ENCODE results near the gene COL5A2. TPM values are rescaled to one million over a fixed set of nuclear protein-coding genes. Genes with fewer than 3 reads are reported as not detected.

Gene COL5A2
- total RNA-seq, 2 donors from 2014 or later, result 61.1 to 123 TPM

GRCh38 chr2:189118386-189118785, 61.2 kb downstream of the COL5A2 start:
- intact Hi-C loops (cut with DNase I), result no loop called here
- DNase-seq (ENCODE audit: low spot score), result no peak

- DNase-seq (ENCODE audit: low spot score), result no peak
- intact Hi-C loops (cut with DNase I), result no loop called here
Observed at GRCh38 chr2:189116979-189117378, 62.6 kb downstream of the COL5A2 start.

GRCh38 chr2:189116087-189116486, 63.5 kb downstream of the COL5A2 start:
- intact Hi-C loops (cut with DNase I), result no loop called here
- DNase-seq (ENCODE audit: low spot score), result no peak

- intact Hi-C loops (cut with DNase I), result no loop called here
- DNase-seq (ENCODE audit: low spot score), result no peak
Observed at GRCh38 chr2:189115126-189115525, 64.4 kb downstream of the COL5A2 start.

- intact Hi-C loops (cut with DNase I), result loop anchor here in 1 of 2 donors (1.0 kb wide), 1 partner anchor 49 kb away; no protein-coding TSS in a partner anchor
- no peak for DNase-seq (ENCODE audit: low spot score)
Observed at GRCh38 chr2:189113963-189114362, 65.6 kb downstream of the COL5A2 start.

GRCh38 chr2:189111063-189111715, 68.4 kb downstream of the COL5A2 start:
- DNase-seq (ENCODE audit: low spot score), result no peak
- intact Hi-C loops (cut with DNase I), result no loop called here

GRCh38 chr2:189109921-189110397, 69.6 kb downstream of the COL5A2 start:
- DNase-seq (ENCODE audit: low spot score), result no peak
- intact Hi-C loops (cut with DNase I), result no loop called here

GRCh38 chr2:189104934-189105333, 74.6 kb downstream of the COL5A2 start:
- intact Hi-C loops (cut with DNase I), result no loop called here

GRCh38 chr2:189102735-189103134, 76.8 kb downstream of the COL5A2 start:
- intact Hi-C loops (cut with DNase I), result no loop called here
- no peak for DNase-seq (ENCODE audit: low spot score)

More at GRCh38 chr2:189104934-189105333, 74.6 kb downstream of the COL5A2 start:
- DNase-seq (ENCODE audit: low spot score), result no peak

GRCh38 chr2:189097934-189098333, 81.6 kb downstream of the COL5A2 start:
- no peak for DNase-seq (ENCODE audit: low spot score)
- intact Hi-C loops (cut with DNase I), result loop anchor here in 1 of 2 donors (10.0 kb wide), 1 partner anchor 573 kb away; no protein-coding TSS in a partner anchor

GRCh38 chr2:189096769-189097447, 82.7 kb downstream of the COL5A2 start:
- intact Hi-C loops (cut with DNase I), result loop anchor here in 1 of 2 donors (10.0 kb wide), 1 partner anchor 572 kb away; no protein-coding TSS in a partner anchor
- DNase-seq (ENCODE audit: low spot score), result no peak

- intact Hi-C loops (cut with DNase I), result loop anchor here in 1 of 2 donors (10.0 kb wide), 1 partner anchor 570 kb away; no protein-coding TSS in a partner anchor
- DNase-seq (ENCODE audit: low spot score), result no peak
Observed at GRCh38 chr2:189095101-189095500, 84.5 kb downstream of the COL5A2 start.

- intact Hi-C loops (cut with DNase I), result loop anchor here (5.0 to 10.0 kb wide), 2 partner anchors 319 to 568 kb away; no protein-coding TSS in a partner anchor
- peak; percentile 79 for DNase-seq (ENCODE audit: low spot score)
Observed at GRCh38 chr2:189092936-189093335, 86.6 kb downstream of the COL5A2 start.

- no peak for DNase-seq (ENCODE audit: low spot score)
- intact Hi-C loops (cut with DNase I), result loop anchor here (5.0 to 10.0 kb wide), 2 partner anchors 321 to 566 kb away; no protein-coding TSS in a partner anchor
Observed at GRCh38 chr2:189091253-189091652, 88.3 kb downstream of the COL5A2 start.

- no peak for DNase-seq (ENCODE audit: low spot score)
- intact Hi-C loops (cut with DNase I), result no loop called here
Observed at GRCh38 chr2:189088591-189089205, 90.9 kb downstream of the COL5A2 start.

GRCh38 chr2:189086710-189087109, 92.9 kb downstream of the COL5A2 start:
- no peak for DNase-seq (ENCODE audit: low spot score)
- intact Hi-C loops (cut with DNase I), result no loop called here

- intact Hi-C loops (cut with DNase I), result no loop called here
- no peak for DNase-seq (ENCODE audit: low spot score)
Observed at GRCh38 chr2:189086250-189086649, 93.3 kb downstream of the COL5A2 start.

GRCh38 chr2:189083606-189084005, 96.0 kb downstream of the COL5A2 start:
- intact Hi-C loops (cut with DNase I), result no loop called here

GRCh38 chr2:189083106-189083505, 96.5 kb downstream of the COL5A2 start:
- no peak for DNase-seq (ENCODE audit: low spot score)
- intact Hi-C loops (cut with DNase I), result no loop called here

More at GRCh38 chr2:189083606-189084005, 96.0 kb downstream of the COL5A2 start:
- no peak for DNase-seq (ENCODE audit: low spot score)
